ENCODE results near the gene RDH16. TPM values are rescaled to one million over a fixed set of nuclear protein-coding genes. Genes with fewer than 3 reads are reported as not detected.
"Not testable (repeated sequence)": the region's sequence is repeated elsewhere in the genome, so short reads cannot be mapped to it uniquely, and the experiment has no call there.

RDH16 gene
- total RNA-seq, 1 donor from 2014 or later, result not detected

GRCh38 chr12:56990648-56991318 lies 33.4 kb upstream of the RDH16 start:
- DNase-seq (ENCODE audit: low read depth), result no peak
- Histone ChIP-seq H3K27me3 (ENCODE audit: control insufficient read depth, insufficient read depth, low read length) (peaks cover 2% of the 10 kb centered on the region), H3K36me3 (ENCODE audit: control insufficient read depth, insufficient read depth, low read length) (no peaks in the 10 kb centered on the region), H3K4me3 (ENCODE audit: low read depth, low read length) (no peak overlapping the region)
- no peak for TF ChIP-seq CTCF (IDR thresholded peaks at IDR 0.05; ENCODE audit: insufficient read depth, low read length, poor library complexity, severe bottlenecking)

- peaks cover 2% of the 10 kb centered on the region for H3K27me3 ChIP-seq (ENCODE audit: control insufficient read depth, insufficient read depth, low read length)
- H3K4me3 ChIP-seq (ENCODE audit: low read depth, low read length), result no peak overlapping the region
- no peak for TF ChIP-seq CTCF (IDR thresholded peaks at IDR 0.05; ENCODE audit: insufficient read depth, low read length, poor library complexity, severe bottlenecking)
- H3K36me3 ChIP-seq (ENCODE audit: control insufficient read depth, insufficient read depth, low read length), result no peaks in the 10 kb centered on the region
- no peak for DNase-seq (ENCODE audit: low read depth)
These were observed 32.6 kb upstream of the RDH16 start for GRCh38 chr12:56989861-56990610.

- Histone ChIP-seq H3K27me3 (ENCODE audit: control insufficient read depth, insufficient read depth, low read length) (peaks cover 2% of the 10 kb centered on the region), H3K36me3 (ENCODE audit: control insufficient read depth, insufficient read depth, low read length) (no peaks in the 10 kb centered on the region), H3K4me3 (ENCODE audit: low read depth, low read length) (no peak overlapping the region)
- no peak for TF ChIP-seq CTCF (IDR thresholded peaks at IDR 0.05; ENCODE audit: insufficient read depth, low read length, poor library complexity, severe bottlenecking)
- DNase-seq (ENCODE audit: low read depth), result no peak
These were observed 30.9 kb upstream of the RDH16 start for GRCh38 chr12:56988207-56988739.

- peak; percentile 96 for TF ChIP-seq CTCF (IDR thresholded peaks at IDR 0.05; ENCODE audit: insufficient read depth, low read length, poor library complexity, severe bottlenecking)
- peaks cover 2% of the 10 kb centered on the region for H3K27me3 ChIP-seq (ENCODE audit: control insufficient read depth, insufficient read depth, low read length)
- DNase-seq (ENCODE audit: low read depth), result no peak
- H3K4me3 ChIP-seq (ENCODE audit: low read depth, low read length), result no peak overlapping the region
- H3K36me3 ChIP-seq (ENCODE audit: control insufficient read depth, insufficient read depth, low read length), result no peaks in the 10 kb centered on the region
These were observed 30.2 kb upstream of the RDH16 start for GRCh38 chr12:56987551-56988053.

- H3K36me3 ChIP-seq (ENCODE audit: control insufficient read depth, insufficient read depth, low read length), result no peaks in the 10 kb centered on the region
- no peak overlapping the region for H3K4me3 ChIP-seq (ENCODE audit: low read depth, low read length)
- H3K27me3 ChIP-seq (ENCODE audit: control insufficient read depth, insufficient read depth, low read length), result peaks cover 2% of the 10 kb centered on the region
- no peak for DNase-seq (ENCODE audit: low read depth)
- TF ChIP-seq CTCF (IDR thresholded peaks at IDR 0.05; ENCODE audit: insufficient read depth, low read length, poor library complexity, severe bottlenecking), result no peak
These were observed 29.6 kb upstream of the RDH16 start for GRCh38 chr12:56987011-56987410.

GRCh38 chr12:56985714-56986113 lies 28.3 kb upstream of the RDH16 start:
- H3K27me3 ChIP-seq (ENCODE audit: control insufficient read depth, insufficient read depth, low read length); H3K4me3 ChIP-seq (ENCODE audit: low read depth, low read length); H3K36me3 ChIP-seq (ENCODE audit: control insufficient read depth, insufficient read depth, low read length): not testable (repeated sequence)
- DNase-seq (ENCODE audit: low read depth), result peak; percentile 58
